Activated naive CD4-positive, alpha-beta T cell treated with anti-CD3 and anti-CD28 coated beads, Interleukin-2, amount 50 U/mL, for 24 hours (primary cell): ENCODE measurements around the gene HBB.

Source experiments
- H3K27ac Mint-ChIP-seq: one replicate; pipeline ENCODE4 v1.8.0; 2021; ENCODE audit warnings: mild to moderate bottlenecking, mixed read lengths
- H3K27me3 Mint-ChIP-seq: one replicate; pipeline ENCODE4 v1.8.0; 2021; ENCODE audit warnings: mixed read lengths
- H3K36me3 Mint-ChIP-seq: one replicate; pipeline ENCODE4 v1.8.0; 2021; ENCODE audit warnings: mixed read lengths
- H3K4me1 Mint-ChIP-seq: one replicate; pipeline ENCODE4 v1.8.0; 2021; ENCODE audit warnings: mixed read lengths
- H3K4me3 Mint-ChIP-seq: one replicate; pipeline ENCODE4 v1.8.0; 2021; ENCODE audit warnings: mild to moderate bottlenecking, mixed read lengths
- H3K9me3 Mint-ChIP-seq: one replicate; pipeline ENCODE4 v1.8.0; 2021; ENCODE audit warnings: mixed read lengths

HBB gene

DNA sequence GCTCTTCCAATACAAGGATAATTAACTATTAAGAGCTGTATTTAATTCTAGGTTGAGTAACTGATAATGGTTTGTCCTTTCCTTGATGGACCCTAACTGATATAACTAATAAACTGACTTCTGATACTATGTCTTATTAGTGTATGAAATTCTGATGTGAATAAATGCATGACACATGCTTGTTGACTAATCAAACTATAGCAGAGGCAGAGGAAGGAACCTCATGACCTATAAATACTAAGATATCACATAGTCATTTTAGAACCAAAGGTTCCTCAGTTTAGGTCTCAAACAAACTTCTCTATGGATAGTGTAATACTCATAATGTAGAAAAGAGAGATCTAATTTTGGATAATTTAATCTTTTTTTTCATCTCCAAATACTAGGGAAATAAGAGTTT, 12.2 kb upstream of the HBB start:
- no peak overlapping the region for H3K27ac Mint-ChIP-seq
- H3K4me3 Mint-ChIP-seq: no peak overlapping the region
- peaks cover 7% of the 10 kb centered on the region for H3K27me3 Mint-ChIP-seq

DNA sequence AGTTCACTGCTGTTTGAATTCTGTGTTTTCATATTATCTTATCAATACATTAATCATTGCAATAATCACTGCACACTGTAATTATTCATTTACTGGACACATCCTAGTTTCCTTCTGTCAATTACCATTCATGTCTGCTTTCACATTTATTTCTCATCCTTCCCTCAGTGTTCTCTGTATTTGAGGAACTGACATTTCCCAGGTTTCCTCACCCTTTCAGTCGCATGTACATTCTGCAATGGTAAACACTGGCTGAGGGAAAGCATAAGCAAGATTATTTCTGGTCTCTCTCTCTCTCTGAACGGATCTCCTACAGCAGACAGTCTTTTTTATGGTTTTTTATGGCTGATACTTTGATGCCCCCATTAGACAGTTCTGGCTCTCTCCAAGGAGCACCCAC, 11.6 kb upstream of the HBB start:
- Mint-ChIP-seq H3K9me3 (no peaks in the 10 kb centered on the region), H3K4me3 (no peak overlapping the region), H3K27ac (peak overlapping the region; percentile 5), H3K4me1 (no peaks in the 10 kb centered on the region), H3K36me3 (no peaks in the 10 kb centered on the region), H3K27me3 (peaks cover 7% of the 10 kb centered on the region)

More for the DNA sequence above, 12.2 kb upstream of the HBB start:
- Mint-ChIP-seq H3K9me3 (no peaks in the 10 kb centered on the region), H3K36me3 (no peaks in the 10 kb centered on the region), H3K4me1 (no peaks in the 10 kb centered on the region)

DNA sequence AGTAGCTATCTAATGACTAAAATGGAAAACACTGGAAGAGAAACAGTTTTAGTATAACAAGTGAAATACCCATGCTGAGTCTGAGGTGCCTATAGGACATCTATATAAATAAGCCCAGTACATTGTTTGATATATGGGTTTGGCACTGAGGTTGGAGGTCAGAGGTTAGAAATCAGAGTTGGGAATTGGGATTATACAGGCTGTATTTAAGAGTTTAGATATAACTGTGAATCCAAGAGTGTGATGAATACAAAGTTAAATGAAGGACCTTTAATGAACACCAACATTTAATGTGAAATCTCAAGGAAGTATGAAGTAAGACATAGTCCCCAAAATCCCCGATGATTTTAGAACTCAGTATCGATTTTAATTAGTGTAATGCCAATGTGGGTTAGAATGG, 10.5 kb upstream of the HBB start:
- Mint-ChIP-seq H3K36me3 (no peaks in the 10 kb centered on the region), H3K9me3 (no peaks in the 10 kb centered on the region), H3K27ac (no peak overlapping the region), H3K27me3 (peaks cover 7% of the 10 kb centered on the region), H3K4me3 (no peak overlapping the region), H3K4me1 (no peaks in the 10 kb centered on the region)

DNA sequence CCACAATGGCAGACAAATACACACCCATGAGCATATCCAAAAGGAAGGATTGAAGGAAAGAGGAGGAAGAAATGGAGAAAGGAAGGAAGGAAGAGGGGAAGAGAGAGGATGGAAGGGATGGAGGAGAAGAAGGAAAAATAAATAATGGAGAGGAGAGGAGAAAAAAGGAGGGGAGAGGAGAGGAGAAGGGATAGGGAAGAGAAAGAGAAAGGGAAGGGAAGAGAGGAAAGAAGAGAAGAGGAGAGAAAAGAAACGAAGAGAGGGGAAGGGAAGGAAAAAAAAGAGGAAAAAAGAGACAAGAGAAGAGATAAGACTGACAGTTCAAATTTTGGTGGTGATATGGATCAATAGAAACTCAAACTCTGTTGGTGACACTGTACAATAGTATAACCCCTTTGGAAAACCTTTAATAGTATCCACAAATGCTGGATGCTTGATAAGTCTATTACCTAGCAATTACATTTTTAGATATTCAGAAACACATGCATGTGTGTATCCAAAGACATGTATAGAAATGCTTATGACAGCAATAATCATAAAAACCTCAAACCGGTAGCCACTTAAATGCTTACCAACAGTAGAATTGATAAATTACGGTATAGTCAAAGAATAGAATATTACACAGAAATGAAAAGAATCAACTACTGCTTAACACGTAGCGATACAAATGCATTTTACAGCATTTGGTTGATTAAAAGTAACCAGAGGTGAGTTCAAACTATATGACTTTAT, 8.7 kb upstream of the HBB start:
- Mint-ChIP-seq H3K27me3 (peaks cover 7% of the 10 kb centered on the region), H3K27ac (no peak overlapping the region), H3K4me1 (no peaks in the 10 kb centered on the region), H3K9me3 (no peaks in the 10 kb centered on the region), H3K36me3 (no peaks in the 10 kb centered on the region), H3K4me3 (no peak overlapping the region)

DNA sequence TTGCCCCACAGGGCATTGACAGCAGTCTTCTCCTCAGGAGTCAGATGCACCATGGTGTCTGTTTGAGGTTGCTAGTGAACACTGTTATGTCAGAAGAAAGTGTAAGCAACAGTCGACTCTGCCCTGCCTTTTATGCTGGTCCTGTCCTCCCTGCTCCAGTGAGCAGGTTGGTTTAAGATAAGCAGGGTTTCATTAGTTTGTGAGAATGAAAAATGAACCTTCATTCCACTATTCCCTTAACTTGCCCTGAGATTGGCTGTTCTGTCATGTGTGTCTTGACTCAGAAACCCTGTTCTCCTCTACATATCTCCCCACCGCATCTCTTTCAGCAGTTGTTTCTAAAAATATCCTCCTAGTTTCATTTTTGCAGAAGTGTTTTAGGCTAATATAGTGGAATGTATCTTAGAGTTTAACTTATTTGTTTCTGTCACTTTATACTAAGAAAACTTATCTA, 7.5 kb upstream of the HBB start, which contains the start of gene HBD:
TSS of gene HBD (minus strand) at position 103 of the 454 bp plus-strand sequence. CDS start at position 53, 50 bp downstream.
- Mint-ChIP-seq H3K4me3 (no peak within 1 kb of the TSS), H3K36me3 (no peaks in the 10 kb centered on the region), H3K4me1 (no peaks in the 10 kb centered on the region), H3K27me3 (peaks cover 8% of the 10 kb centered on the region), H3K9me3 (no peaks in the 10 kb centered on the region), H3K27ac (no peak within 1 kb of the TSS)

DNA sequence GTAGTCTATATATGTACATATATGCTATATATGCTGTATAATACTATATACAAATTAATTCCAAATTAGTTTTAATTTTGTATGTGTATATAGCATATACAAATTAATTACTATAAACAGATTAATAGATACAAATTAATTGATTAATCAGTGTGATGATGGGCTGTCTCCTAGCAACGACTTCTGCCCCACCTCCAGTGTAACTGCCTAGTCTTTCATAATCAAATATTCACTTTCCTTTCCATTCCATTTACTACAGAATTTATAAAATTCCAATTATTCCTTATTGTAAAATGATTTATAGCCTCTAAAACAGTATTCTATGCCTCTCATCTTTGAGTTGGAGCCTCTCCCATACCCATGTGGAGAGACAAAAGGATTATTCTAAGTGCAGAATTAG, 6.4 kb upstream of the HBB start:
- Mint-ChIP-seq H3K27ac (no peak overlapping the region), H3K36me3 (no peaks in the 10 kb centered on the region), H3K4me1 (no peaks in the 10 kb centered on the region), H3K4me3 (no peak overlapping the region), H3K27me3 (peaks cover 3% of the 10 kb centered on the region), H3K9me3 (no peaks in the 10 kb centered on the region)

DNA sequence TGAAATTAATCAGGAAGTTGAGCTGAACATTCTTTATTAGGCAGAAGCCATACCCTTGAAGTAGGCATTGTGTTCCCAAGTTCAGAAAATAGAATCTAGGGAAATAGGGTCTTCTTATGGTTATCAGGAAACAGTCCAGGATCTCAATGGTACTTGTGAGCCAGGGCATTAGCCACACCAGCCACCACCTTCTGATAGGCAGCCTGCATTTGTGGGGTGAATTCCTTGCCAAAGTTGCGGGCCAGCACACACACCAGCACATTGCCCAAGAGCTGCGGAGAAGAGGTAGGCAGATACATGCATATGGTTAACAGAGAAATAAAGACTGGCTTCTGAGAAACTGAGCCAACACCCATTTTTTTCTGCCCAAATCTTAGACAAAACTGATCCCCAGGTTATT, 6.0 kb upstream of the HBB start:
- Mint-ChIP-seq H3K4me3 (no peak overlapping the region), H3K36me3 (no peaks in the 10 kb centered on the region)

DNA sequence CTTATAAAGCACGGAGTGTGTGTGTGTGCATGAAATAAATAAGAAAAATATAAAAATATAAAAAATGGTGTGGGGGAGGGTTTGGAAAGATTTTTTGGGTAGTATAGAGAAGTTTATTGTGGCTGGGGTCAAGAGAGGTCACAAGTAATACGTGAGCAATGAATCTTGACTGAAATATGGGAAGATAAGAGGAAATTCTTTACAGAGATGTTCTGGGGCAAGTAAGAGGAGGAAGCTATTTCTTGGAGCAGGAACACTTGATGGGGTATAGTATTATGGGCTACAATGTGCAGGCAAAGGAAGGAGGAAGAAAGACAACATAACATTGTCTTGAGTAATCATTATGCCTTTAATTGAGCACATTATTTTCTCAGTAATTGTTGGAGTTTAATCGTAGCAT, 5.3 kb upstream of the HBB start:
- no peaks in the 10 kb centered on the region for H3K9me3 Mint-ChIP-seq
- H3K4me1 Mint-ChIP-seq: no peaks in the 10 kb centered on the region
- no peaks in the 10 kb centered on the region for H3K36me3 Mint-ChIP-seq
- H3K27me3 Mint-ChIP-seq: peaks cover 5% of the 10 kb centered on the region
- no peak overlapping the region for H3K4me3 Mint-ChIP-seq
- no peak overlapping the region for H3K27ac Mint-ChIP-seq

More for the DNA sequence above, 6.0 kb upstream of the HBB start:
- no peaks in the 10 kb centered on the region for H3K4me1 Mint-ChIP-seq
- no peak overlapping the region for H3K27ac Mint-ChIP-seq
- peaks cover 6% of the 10 kb centered on the region for H3K27me3 Mint-ChIP-seq
- no peaks in the 10 kb centered on the region for H3K9me3 Mint-ChIP-seq

DNA sequence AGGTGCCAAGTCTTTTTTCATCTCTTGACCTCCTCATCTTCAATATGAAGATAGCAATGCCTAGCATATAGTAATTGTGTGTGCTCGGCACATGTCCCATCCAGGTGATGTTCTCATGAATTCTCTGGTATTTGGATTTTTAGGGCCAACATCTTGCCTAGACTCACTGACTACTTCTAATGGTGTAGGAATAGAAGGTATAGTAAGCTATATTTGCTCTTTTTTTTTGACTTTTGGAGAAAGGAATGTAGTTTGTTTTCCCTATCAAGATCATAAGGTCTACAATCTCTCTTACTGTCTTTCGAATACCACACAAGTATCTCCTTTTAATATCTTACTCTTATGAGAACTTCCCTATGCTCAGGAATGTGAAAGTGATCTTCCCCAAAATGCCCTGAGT, 4.2 kb upstream of the HBB start:
- no peaks in the 10 kb centered on the region for H3K4me1 Mint-ChIP-seq
- no peaks in the 10 kb centered on the region for H3K9me3 Mint-ChIP-seq
- peaks cover 5% of the 10 kb centered on the region for H3K27me3 Mint-ChIP-seq

DNA sequence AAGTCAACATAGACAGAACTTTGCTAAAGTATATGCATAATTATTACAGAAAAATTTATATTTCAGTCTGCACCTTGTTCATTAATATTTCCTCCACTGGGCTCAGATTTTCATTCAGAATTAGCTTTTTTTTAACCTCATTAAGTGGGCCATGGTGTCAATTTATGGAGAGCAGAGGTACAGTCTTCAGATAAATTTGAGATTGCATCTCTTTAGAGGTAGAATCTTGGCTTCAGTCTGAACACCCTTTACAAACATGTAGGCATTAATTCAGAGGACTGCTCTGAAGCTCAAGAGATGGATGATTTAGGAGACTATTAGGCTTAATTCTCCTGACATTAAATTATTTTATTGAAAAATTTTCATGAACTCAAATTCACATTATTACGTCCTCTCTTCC, 3.4 kb upstream of the HBB start:
- H3K4me1 Mint-ChIP-seq: no peaks in the 10 kb centered on the region
- no peak overlapping the region for H3K27ac Mint-ChIP-seq
- no peaks in the 10 kb centered on the region for H3K36me3 Mint-ChIP-seq
- H3K9me3 Mint-ChIP-seq: no peaks in the 10 kb centered on the region
- no peak overlapping the region for H3K4me3 Mint-ChIP-seq
- H3K27me3 Mint-ChIP-seq: peaks cover 5% of the 10 kb centered on the region

More for the DNA sequence above, 4.2 kb upstream of the HBB start:
- H3K27ac Mint-ChIP-seq: no peak overlapping the region
- no peak overlapping the region for H3K4me3 Mint-ChIP-seq
- H3K36me3 Mint-ChIP-seq: no peaks in the 10 kb centered on the region

DNA sequence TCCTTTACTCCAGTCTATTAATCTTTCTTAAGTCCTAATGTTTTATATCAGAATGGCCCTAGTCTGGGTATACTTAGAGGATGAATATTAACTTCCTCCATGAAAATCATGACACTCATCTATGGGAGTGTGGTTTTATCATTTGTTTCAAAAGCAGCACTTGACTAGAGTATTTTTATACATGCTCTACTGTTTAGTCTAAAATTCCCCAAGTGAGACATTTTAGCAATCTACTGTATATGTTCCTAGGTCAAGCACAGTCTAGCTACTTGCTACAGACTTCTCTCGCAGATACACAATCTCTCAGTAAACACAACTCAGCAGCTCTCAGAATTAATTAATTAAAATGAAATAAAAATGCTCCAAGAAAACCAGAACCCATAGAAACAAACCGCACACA, 2.9 kb upstream of the HBB start:
- H3K9me3 Mint-ChIP-seq: no peaks in the 10 kb centered on the region
- H3K36me3 Mint-ChIP-seq: no peaks in the 10 kb centered on the region
- H3K4me3 Mint-ChIP-seq: no peak overlapping the region
- no peak overlapping the region for H3K27ac Mint-ChIP-seq
- peaks cover 5% of the 10 kb centered on the region for H3K27me3 Mint-ChIP-seq
- H3K4me1 Mint-ChIP-seq: no peaks in the 10 kb centered on the region

DNA sequence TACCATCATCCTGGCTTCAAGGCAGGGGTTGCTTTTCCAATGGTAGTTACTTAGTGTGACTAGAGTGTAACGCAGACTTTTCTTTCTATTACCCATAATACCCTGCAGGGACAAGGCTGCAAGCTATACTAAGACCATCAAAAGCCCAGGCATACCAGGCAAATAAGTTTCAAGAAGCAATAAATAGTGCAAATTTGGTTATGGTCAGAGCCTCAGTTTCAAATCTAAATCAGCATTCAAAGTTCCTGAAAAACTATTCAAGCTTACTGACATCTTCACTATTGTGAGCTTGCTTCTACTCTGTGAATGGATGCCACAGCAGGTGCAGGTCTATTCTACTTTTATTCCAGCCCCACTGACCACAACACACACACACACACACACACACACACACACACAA, 2.5 kb upstream of the HBB start:
- H3K27me3 Mint-ChIP-seq: peaks cover 5% of the 10 kb centered on the region
- H3K36me3 Mint-ChIP-seq: no peaks in the 10 kb centered on the region
- H3K27ac Mint-ChIP-seq: no peak overlapping the region
- H3K4me3 Mint-ChIP-seq: no peak overlapping the region
- no peaks in the 10 kb centered on the region for H3K9me3 Mint-ChIP-seq
- H3K4me1 Mint-ChIP-seq: no peaks in the 10 kb centered on the region

DNA sequence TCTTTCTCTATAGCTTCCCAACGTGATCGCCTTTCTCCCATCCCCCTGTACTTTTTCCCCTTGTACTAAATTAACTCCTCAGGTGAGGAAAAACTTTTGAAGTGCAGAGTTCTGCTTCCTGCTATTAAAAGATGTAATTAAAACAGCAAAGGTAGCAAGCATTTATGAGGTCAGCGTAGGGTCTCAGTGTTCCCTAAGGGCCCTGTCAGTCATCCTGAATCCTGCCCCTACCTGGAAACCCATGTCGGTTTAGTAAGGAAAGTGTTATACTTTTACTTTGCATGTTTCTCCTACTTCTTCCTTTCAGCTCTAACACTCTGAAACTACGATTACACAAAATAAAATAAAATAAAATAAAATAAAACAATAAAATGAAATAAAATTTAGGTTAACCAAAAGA, 1.3 kb upstream of the HBB start:
- no peak overlapping the region for H3K4me3 Mint-ChIP-seq
- H3K9me3 Mint-ChIP-seq: no peaks in the 10 kb centered on the region
- no peak overlapping the region for H3K27ac Mint-ChIP-seq
- H3K36me3 Mint-ChIP-seq: no peaks in the 10 kb centered on the region
- no peaks in the 10 kb centered on the region for H3K4me1 Mint-ChIP-seq
- peaks cover 5% of the 10 kb centered on the region for H3K27me3 Mint-ChIP-seq

DNA sequence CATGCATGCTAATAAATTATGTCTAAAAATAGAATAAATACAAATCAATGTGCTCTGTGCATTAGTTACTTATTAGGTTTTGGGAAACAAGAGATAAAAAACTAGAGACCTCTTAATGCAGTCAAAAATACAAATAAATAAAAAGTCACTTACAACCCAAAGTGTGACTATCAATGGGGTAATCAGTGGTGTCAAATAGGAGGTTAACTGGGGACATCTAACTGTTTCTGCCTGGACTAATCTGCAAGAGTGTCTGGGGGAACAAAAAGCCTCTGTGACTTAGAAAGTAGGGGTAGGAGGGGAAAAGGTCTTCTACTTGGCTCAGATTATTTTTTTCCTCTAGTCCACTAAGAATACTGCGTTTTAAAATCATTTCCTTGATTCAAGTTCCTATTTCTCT, 810 bp upstream of the HBB start:
- Mint-ChIP-seq H3K27me3 (peaks cover 5% of the 10 kb centered on the region), H3K4me1 (no peaks in the 10 kb centered on the region), H3K36me3 (no peaks in the 10 kb centered on the region), H3K4me3 (no peak overlapping the region), H3K27ac (no peak overlapping the region), H3K9me3 (no peaks in the 10 kb centered on the region)

DNA sequence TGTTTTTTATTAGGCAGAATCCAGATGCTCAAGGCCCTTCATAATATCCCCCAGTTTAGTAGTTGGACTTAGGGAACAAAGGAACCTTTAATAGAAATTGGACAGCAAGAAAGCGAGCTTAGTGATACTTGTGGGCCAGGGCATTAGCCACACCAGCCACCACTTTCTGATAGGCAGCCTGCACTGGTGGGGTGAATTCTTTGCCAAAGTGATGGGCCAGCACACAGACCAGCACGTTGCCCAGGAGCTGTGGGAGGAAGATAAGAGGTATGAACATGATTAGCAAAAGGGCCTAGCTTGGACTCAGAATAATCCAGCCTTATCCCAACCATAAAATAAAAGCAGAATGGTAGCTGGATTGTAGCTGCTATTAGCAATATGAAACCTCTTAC, 1.4 kb downstream of the HBB start:
- Mint-ChIP-seq H3K27me3 (peaks cover 6% of the 10 kb centered on the region), H3K36me3 (no peaks in the 10 kb centered on the region), H3K27ac (no peak overlapping the region), H3K4me3 (no peak overlapping the region), H3K4me1 (no peaks in the 10 kb centered on the region), H3K9me3 (no peaks in the 10 kb centered on the region)

DNA sequence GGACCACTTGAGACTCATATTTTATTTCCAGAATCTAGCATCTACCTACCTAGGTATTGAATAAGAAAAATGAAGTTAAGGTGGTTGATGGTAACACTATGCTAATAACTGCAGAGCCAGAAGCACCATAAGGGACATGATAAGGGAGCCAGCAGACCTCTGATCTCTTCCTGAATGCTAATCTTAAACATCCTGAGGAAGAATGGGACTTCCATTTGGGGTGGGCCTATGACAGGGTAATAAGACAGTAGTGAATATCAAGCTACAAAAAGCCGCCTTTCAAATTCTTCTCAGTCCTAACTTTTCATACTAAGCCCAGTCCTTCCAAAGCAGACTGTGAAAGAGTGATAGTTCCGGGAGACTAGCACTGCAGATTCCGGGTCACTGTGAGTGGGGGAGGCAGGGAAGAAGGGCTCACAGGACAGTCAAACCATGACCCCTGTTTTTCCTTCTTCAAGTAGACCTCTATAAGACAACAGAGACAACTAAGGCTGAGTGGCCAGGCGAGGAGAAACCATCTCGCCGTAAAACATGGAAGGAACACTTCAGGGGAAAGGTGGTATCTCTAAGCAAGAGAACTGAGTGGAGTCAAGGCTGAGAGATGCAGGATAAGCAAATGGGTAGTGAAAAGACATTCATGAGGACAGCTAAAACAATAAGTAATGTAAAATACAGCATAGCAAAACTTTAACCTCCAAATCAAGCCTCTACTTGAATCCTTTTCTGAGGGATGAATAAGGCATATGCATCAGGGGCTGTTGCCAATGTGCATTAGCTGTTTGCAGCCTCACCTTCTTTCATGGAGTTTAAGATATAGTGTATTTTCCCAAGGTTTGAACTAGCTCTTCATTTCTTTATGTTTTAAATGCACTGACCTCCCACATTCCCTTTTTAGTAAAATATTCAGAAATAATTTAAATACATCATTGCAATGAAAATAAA, 2.1 kb downstream of the HBB start:
- H3K27me3 Mint-ChIP-seq: peaks cover 5% of the 10 kb centered on the region
- H3K9me3 Mint-ChIP-seq: no peaks in the 10 kb centered on the region
- H3K27ac Mint-ChIP-seq: no peak overlapping the region
- H3K4me3 Mint-ChIP-seq: no peak overlapping the region
- no peaks in the 10 kb centered on the region for H3K4me1 Mint-ChIP-seq
- H3K36me3 Mint-ChIP-seq: no peaks in the 10 kb centered on the region
